ENCODE results near the gene ZFPM1. TPM values are rescaled to one million over a fixed set of nuclear protein-coding genes. Genes with fewer than 3 reads are reported as not detected.
A peak's percentile ranks its signal among the peaks of the same experiment; 100 is the strongest.

Gene ZFPM1
- total RNA-seq, 1 experiment from 2014 or later: 24.1 TPM

DNA sequence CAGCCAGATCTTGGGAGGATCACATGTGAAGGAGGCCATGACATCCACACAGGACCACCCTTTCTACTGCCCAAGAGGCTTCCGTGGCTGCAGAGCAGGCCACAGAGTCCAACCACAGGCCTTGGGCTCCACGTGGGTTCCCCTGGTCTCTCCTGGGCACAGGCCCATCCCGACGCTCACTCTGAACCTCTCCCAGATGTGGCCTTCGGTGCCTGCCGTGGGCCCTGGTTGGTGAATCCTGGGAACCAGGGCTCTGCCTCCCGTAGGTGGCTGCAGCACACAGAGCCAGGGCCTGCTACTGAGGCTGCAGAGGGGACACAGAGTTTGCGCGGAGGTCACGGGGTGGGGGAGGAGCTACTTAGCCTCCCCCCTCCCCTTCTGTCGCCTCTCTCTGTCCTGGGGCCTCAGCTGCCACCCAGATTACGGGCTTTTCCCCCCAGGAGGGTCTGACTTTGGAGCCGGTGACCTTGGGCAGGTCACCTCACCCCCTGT, 55.3 kb downstream of the ZFPM1 start:
- H3K4me3 ChIP-seq (ENCODE audit: low read depth, low read length): peak overlapping the region; percentile 25
- no peaks in the 10 kb centered on the region for H3K9me3 ChIP-seq
- peaks cover 19% of the 10 kb centered on the region for H3K4me1 Mint-ChIP-seq (ENCODE audit: low read depth, unreplicated experiment)
- POLR2A ChIA-PET: interaction anchor here (0.5 to 2.5 kb wide), 11 partner anchors 11 to 557 kb away, joined by 3 to 59 read pairs (median 6); partner anchors contain the start of genes BANP, ZC3H18 and ZFPM1
- TF ChIP-seq, protein P1, sequence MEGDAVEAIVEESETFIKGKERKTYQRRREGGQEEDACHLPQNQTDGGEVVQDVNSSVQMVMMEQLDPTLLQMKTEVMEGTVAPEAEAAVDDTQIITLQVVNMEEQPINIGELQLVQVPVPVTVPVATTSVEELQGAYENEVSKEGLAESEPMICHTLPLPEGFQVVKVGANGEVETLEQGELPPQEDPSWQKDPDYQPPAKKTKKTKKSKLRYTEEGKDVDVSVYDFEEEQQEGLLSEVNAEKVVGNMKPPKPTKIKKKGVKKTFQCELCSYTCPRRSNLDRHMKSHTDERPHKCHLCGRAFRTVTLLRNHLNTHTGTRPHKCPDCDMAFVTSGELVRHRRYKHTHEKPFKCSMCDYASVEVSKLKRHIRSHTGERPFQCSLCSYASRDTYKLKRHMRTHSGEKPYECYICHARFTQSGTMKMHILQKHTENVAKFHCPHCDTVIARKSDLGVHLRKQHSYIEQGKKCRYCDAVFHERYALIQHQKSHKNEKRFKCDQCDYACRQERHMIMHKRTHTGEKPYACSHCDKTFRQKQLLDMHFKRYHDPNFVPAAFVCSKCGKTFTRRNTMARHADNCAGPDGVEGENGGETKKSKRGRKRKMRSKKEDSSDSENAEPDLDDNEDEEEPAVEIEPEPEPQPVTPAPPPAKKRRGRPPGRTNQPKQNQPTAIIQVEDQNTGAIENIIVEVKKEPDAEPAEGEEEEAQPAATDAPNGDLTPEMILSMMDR (IDR thresholded peaks at IDR 0.05; ENCODE audit: insufficient read depth in 1 of 2, low read depth in 1 of 2, low read length in 1 of 2, severe bottlenecking in 1 of 2, unreplicated experiment in 1 of 2): no peak
- peaks cover 73% of the 10 kb centered on the region for H3K4me1 ChIP-seq
- CTCF ChIA-PET: interaction anchor here (0.6 to 2.0 kb wide), 9 partner anchors 11 to 813 kb away, joined by 3 to 76 read pairs (median 4); partner anchors contain the start of gene ZC3H18
- H3K27me3 Mint-ChIP-seq (ENCODE audit: insufficient read depth, unreplicated experiment): no peaks in the 10 kb centered on the region
- peak overlapping the region; percentile 74 for H3K4me3 Mint-ChIP-seq (ENCODE audit: unreplicated experiment)
- H3K27me3 ChIP-seq (replicated peaks; ENCODE audit: control insufficient read depth, insufficient read depth, low read length): no peaks in the 10 kb centered on the region
- TSS peak; percentile 75 for BruUV-seq (replicated peaks)
- peaks cover 37% of the 10 kb centered on the region for H3K36me3 Mint-ChIP-seq (ENCODE audit: insufficient read depth, unreplicated experiment)
- H3K9me3 Mint-ChIP-seq (ENCODE audit: unreplicated experiment): no peaks in the 10 kb centered on the region
- peaks cover 3% of the 10 kb centered on the region for H3K36me3 ChIP-seq (ENCODE audit: control insufficient read depth, insufficient read depth, low read length)
- DNase-seq: no peak
- H3K27ac Mint-ChIP-seq (ENCODE audit: unreplicated experiment): peak overlapping the region; percentile 97
- intact Hi-C loops (cut with micrococcal nuclease; ENCODE audit: unreplicated experiment): loop anchor here (2.0 kb wide), 2 partner anchors 18 to 564 kb away; no protein-coding TSS in a partner anchor

DNA sequence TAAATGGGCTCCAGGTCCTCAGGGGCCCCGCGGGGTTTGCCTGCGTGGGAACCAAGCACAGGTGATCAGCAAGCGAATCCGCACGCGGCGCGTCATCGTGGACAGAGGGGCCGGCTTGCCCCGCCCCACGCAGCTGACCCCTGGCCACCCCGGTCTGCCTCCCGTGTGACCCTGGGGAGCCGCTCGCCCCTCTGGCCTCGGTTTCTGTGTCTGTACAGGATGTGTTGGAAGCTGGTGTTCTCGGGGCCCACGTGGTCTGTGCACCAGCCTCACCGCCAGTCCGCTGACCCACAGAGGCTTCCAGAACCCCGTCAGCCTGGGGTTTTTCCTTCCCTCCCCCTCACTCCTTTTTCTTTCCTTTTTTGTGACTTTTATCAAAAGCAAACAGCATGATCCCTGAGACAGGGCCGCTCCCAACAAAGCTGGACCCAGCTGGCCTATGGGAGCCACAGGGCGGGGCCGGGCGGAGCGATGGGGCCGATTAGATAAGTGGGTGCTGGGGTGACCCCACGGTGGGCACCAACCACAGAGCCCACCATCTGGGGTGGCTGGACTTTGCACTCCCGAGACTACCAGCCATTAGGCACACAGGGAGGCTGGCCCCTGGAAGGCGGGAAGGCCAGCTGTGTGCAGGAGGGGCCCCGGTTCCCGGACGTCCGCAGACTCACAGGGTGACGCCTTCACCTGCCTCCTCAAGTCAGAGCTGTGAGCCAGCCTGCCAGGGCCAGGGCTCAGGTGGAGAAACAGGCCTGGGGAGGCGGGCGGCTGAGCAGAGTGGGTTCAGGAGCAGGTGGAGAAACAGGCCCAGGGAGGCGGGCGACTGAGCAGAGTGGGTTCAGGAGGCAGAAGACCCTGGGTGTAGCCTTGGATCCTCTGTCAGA, 56.0 kb downstream of the ZFPM1 start:
- Mint-ChIP-seq H3K4me3 (ENCODE audit: unreplicated experiment) (peak overlapping the region; percentile 74), H3K27me3 (ENCODE audit: insufficient read depth, unreplicated experiment) (no peaks in the 10 kb centered on the region), H3K4me1 (ENCODE audit: low read depth, unreplicated experiment) (peaks cover 19% of the 10 kb centered on the region), H3K27ac (ENCODE audit: unreplicated experiment) (peak overlapping the region; percentile 97), H3K36me3 (ENCODE audit: insufficient read depth, unreplicated experiment) (peaks cover 38% of the 10 kb centered on the region), H3K9me3 (ENCODE audit: unreplicated experiment) (no peaks in the 10 kb centered on the region)
- H3K27me3 ChIP-seq (replicated peaks; ENCODE audit: control insufficient read depth, insufficient read depth, low read length): no peaks in the 10 kb centered on the region
- ChIA-PET POLR2A (interaction anchor here (0.5 to 2.5 kb wide), 15 partner anchors 11 to 558 kb away, joined by 3 to 59 read pairs (median 6); partner anchors contain the start of genes BANP, ZC3H18 and ZFPM1), CTCF (interaction anchor here (0.6 to 2.0 kb wide), 13 partner anchors 9 to 812 kb away, joined by 3 to 76 read pairs (median 3); partner anchors contain the start of genes ZC3H18 and ZFPM1)
- no TSS peak for BruUV-seq (replicated peaks)
- intact Hi-C loops (cut with micrococcal nuclease; ENCODE audit: unreplicated experiment): loop anchor here (1.0 to 2.0 kb wide), 4 partner anchors 18 to 564 kb away; partner anchors contain the start of gene ZFPM1
- peaks cover 2% of the 10 kb centered on the region; the same call in 1 of the 2 replicates for H3K36me3 ChIP-seq (ENCODE audit: control insufficient read depth, insufficient read depth, low read length)
- TF ChIP-seq, protein P1 (IDR thresholded peaks at IDR 0.05; ENCODE audit: insufficient read depth in 1 of 2, low read depth in 1 of 2, low read length in 1 of 2, severe bottlenecking in 1 of 2, unreplicated experiment in 1 of 2): no peak
- H3K4me3 ChIP-seq (ENCODE audit: low read depth, low read length): peak overlapping the region; percentile 25
- no peaks in the 10 kb centered on the region for H3K9me3 ChIP-seq
- DNase-seq: peak; percentile 93 to 96
- peaks cover 73% of the 10 kb centered on the region for H3K4me1 ChIP-seq

DNA sequence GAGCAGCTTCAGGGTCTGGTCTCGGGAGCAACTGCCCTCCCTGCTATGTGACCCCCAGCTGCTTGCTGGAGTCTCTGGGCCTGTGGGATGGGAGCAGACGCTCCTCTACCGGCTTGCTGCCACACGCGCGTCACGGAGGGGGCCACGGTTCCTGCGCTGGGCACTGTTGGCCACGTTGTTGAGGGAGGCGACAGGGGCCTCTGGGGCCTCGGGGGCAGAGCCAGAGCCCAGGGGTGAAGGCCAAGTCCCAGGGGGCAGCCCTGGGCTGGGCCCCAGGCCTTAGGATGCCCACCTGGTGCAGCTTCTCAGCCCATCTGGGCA, 56.6 kb downstream of the ZFPM1 start:
- no peak for DNase-seq
- Mint-ChIP-seq H3K27ac (ENCODE audit: unreplicated experiment) (peak overlapping the region; percentile 97), H3K4me3 (ENCODE audit: unreplicated experiment) (peak overlapping the region; percentile 74), H3K36me3 (ENCODE audit: insufficient read depth, unreplicated experiment) (peaks cover 38% of the 10 kb centered on the region), H3K4me1 (ENCODE audit: low read depth, unreplicated experiment) (peaks cover 19% of the 10 kb centered on the region), H3K9me3 (ENCODE audit: unreplicated experiment) (no peaks in the 10 kb centered on the region), H3K27me3 (ENCODE audit: insufficient read depth, unreplicated experiment) (no peaks in the 10 kb centered on the region)
- peaks cover 2% of the 10 kb centered on the region; the same call in 1 of the 2 replicates for H3K36me3 ChIP-seq (ENCODE audit: control insufficient read depth, insufficient read depth, low read length)
- intact Hi-C loops (cut with micrococcal nuclease; ENCODE audit: unreplicated experiment): loop anchor here (1.0 to 2.0 kb wide), 4 partner anchors 17 to 565 kb away; partner anchors contain the start of gene ZFPM1
- no peaks in the 10 kb centered on the region for H3K9me3 ChIP-seq
- H3K27me3 ChIP-seq (replicated peaks; ENCODE audit: control insufficient read depth, insufficient read depth, low read length): no peaks in the 10 kb centered on the region
- H3K4me3 ChIP-seq (ENCODE audit: low read depth, low read length): peak overlapping the region; percentile 25
- BruUV-seq (replicated peaks): TSS peak; percentile 74
- ChIA-PET CTCF (interaction anchor here (0.9 to 2.0 kb wide), 10 partner anchors 8 to 348 kb away, joined by 3 to 76 read pairs (median 4); partner anchors contain the start of genes ZC3H18 and ZFPM1), POLR2A (interaction anchor here (0.6 to 2.5 kb wide), 12 partner anchors 12 to 559 kb away, joined by 3 to 59 read pairs (median 6); partner anchors contain the start of genes BANP, ZC3H18 and ZFPM1)
- peaks cover 67% of the 10 kb centered on the region for H3K4me1 ChIP-seq
- TF ChIP-seq, protein P1 (IDR thresholded peaks at IDR 0.05; ENCODE audit: insufficient read depth in 1 of 2, low read depth in 1 of 2, low read length in 1 of 2, severe bottlenecking in 1 of 2, unreplicated experiment in 1 of 2): no peak

Measured in Caco-2 (cell line).